Measurements from ENCODE around the gene EFNA2.

Gene EFNA2

GRCh38 chr19:1284979-1285736, 515 bp upstream of the EFNA2 start:
- no peak for DNase-seq

GRCh38 chr19:1286487-1287353, 1.0 kb downstream of the EFNA2 start:
- no peak for DNase-seq

DNA sequence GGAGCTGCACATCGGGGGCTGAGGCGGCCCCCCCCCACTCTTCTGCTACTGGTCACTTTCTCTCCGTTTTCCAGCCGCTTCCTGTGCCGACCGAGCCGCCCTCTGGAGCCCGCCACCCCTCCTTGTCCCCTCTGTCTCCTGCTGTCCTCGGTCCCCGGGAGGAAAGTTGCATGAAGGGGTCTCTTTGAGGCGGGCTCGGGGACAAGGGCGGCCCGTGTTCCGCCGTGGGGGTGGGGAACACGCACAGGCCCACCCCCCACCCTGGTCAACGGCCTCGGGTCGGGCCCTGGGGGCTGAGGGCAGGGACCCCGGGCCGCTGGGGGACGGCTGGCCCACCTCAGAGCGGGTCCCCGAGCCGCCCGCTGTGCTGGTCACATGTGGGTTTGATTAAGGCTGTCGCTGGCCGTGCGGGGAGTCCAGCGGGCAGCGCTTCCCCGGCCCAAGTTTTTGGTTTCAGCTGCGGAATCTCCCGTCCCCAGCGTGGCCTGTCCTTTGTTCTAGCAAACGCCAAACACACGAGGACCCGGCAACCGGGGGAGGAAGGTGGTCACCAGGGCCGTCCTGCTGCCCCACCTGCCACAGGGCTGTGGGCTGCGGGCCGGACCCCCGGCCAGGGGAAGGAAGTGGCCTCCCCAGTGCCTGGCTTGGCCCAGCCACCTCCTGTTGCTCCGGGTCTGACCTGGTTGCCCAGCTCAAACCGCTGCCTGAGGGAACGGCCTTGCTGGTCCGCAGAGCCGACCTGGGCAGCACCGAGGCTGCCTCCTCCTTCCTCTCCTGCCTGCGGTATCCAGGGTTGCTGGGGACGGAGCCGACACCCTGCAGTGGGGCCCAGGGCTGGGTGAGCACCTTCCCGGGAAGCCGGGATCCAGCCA, 1.9 kb downstream of the EFNA2 start:
- DNase-seq = no peak

DNA sequence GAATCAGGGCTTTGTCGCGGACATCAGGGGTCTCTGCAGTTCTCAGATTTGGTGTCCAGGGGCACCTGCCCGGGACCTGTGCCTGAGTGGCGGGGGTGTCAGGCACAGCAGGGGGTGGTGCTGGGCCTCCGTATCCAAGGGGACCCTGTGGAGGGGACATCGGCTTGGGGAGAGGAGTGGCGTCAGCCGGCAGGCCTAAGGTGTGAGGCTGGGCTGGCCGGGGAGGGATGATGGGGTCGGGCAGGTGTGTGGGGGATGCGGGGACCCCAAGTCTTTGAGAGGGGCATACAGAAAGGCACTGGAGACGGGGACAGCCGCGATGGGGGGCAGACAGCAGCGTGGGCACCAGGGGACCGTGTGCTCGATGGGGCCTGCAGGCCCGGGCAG, 2.5 kb downstream of the EFNA2 start:
- no peak for DNase-seq

GRCh38 chr19:1288833-1289685, 3.4 kb downstream of the EFNA2 start:
- no peak for DNase-seq

- no peak for DNase-seq
Observed at GRCh38 chr19:1289686-1290025, 4.0 kb downstream of the EFNA2 start.

- no peak for DNase-seq
Observed at GRCh38 chr19:1290196-1290702, 4.6 kb downstream of the EFNA2 start.

GRCh38 chr19:1290703-1291651, 5.3 kb downstream of the EFNA2 start:
- no peak for DNase-seq

DNA sequence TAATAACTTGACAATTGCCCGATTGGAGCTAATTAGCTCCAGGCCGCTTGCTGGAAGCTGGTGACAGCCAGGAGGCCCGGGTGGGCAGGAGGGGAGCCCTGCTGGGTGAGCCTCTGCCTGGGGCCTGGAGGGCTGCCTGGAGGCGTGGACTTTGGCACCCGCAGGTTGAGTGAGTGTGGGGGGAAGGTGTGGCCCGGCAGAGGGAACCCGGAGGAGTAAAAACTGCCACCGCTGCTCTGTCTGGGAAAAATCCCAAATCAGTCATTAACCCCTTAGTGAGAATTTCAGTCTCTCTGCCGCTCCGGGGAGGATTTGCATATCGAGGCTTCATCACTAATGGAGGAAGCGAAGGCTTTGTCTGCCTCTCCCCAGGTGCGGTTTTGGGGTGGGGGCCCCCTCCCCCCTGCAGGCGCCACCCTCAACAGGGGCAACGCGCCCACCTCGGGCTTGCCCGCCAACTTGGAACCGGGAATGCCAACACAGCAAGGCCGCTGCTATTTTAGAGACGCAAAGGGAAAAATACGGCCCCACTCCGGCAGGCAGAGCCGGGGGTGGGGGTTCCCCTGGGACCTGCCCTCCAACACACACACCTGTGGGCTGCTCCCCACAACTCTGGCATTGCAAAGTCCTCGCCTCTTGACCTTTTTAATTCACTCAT, 6.2 kb downstream of the EFNA2 start:
- no peak for DNase-seq

GRCh38 chr19:1292419-1293151, 6.9 kb downstream of the EFNA2 start:
- DNase-seq = no peak

DNA sequence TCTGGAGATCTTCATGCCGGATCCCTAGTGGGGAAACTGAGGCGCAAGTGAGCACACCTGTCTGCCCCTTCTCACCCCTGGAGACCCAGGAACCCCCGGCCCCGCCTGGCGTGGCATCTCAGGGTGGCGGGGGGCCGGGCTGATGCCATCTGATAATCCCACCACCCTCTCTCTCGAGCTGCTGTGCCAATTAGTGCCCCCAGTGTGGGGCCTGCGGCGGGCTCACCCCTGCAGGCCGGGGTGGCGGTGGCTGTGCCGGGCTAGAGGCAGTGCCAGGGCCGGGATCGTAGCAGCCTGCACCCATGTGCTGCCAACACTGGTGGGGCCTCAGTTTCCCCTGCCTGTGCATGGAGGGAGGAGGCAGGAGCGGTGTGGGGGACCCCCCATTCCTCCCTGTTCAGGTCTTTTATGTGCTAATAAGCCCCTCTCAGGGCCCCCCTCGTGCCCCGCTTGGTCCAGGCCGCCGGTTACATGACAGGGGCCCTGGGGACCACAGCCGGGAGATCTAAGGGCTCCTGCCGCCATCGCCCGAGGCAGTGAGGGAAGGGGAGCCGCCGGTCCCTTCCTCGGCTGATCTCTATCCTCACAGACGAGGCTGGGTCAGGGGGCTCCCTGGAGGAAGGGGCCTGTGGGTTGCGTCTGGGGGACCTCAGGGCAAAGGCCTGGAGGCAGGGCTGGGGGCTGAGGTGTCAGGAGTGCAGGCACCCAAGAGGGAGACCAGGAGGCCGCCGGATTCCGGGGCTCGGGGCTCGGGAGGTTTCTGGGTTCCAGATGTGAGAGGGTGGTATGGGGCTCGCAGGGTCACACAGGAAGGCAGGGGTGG, 8.3 kb downstream of the EFNA2 start:
- no peak for DNase-seq

DNA sequence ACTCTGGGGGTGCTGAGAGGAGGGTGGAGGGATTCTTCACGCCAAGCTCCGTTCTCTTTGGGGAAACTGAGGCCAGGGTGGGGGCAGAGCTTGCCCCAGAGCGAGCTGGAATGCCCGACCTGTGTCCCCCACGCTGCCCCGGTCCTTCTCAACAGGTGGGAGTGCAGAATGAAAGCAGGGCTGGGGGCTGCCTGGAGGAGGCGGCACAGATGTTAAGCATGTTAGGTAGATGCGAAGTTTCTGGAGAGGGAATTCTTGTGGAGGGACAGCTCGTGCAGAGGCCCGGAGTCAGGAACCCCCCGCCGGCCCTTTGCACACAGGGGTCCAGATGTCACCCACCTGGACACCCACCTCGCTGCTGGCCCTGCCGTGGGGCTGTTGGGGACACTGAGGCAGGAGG, 9.0 kb downstream of the EFNA2 start:
- no peak for DNase-seq

GRCh38 chr19:1295169-1296012, 9.7 kb downstream of the EFNA2 start:
- peak; percentile 26 for DNase-seq

DNA sequence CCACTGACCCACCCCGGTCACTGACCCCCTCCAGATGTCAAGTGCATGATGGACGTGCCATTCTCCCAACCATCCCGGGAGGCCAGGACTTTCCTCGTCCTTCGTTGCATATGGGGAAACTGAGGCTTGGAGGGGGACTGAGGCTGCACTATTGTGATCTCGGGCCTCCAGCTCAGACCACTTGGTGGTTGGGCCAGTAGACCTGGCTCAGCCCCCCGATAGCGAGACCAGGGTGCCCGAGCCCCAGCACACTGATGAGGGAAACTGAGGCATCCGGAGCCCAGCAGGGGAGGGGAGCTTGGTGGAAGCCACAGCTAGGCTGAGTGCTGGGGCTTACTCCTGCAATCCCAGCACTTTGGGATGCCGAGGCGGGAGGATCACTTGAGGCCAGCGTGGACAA, 10.4 kb downstream of the EFNA2 start:
- DNase-seq = no peak

- DNase-seq = no peak
Observed at GRCh38 chr19:1296575-1297271, 11.1 kb downstream of the EFNA2 start.

DNA sequence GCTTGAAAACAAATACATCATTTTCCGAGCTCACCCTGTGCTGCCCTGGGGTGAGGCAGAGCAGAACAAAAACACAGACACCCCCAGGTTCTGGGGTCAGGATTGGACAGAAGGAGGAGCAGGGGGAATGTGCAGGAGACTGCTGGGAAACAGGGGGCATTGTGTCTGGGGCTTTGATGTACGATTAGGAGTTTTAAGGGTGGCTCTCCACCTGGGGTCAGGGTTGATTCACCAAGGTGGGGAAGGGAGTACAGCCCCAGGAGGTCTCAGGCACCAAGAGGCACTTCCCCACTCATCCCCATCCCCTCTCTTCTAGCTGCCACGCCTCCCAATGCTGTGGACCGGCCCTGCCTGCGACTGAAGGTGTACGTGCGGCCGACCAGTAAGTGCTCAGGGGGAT, 12.6 kb downstream of the EFNA2 start:
- DNase-seq = no peak

GRCh38 chr19:1299801-1300200, 14.1 kb downstream of the EFNA2 start:
- DNase-seq = no peak

Measured in CD4-positive, alpha-beta T cell treated with Interleukin-15 for 1 hour (primary cell).